GM12872 (cell line): ENCODE data around the gene VCAN.

Source experiments
- CTCF ChIP-seq: IDR thresholded peaks from 3 replicates; pipeline ENCODE4 v1.5.1; 2011; ENCODE audit warnings: low read depth, mild to moderate bottlenecking, low read length, moderate library complexity; ENCODE audit not compliant: insufficient read depth

Gene VCAN

GRCh38 chr5:83524345-83524744 lies 52.8 kb downstream of the VCAN start:
- TF ChIP-seq CTCF: no peak

GRCh38 chr5:83524991-83525390 lies 53.4 kb downstream of the VCAN start:
- TF ChIP-seq CTCF: no peak

GRCh38 chr5:83526289-83526688 lies 54.7 kb downstream of the VCAN start:
- no peak for TF ChIP-seq CTCF

- no peak for TF ChIP-seq CTCF
Observed at GRCh38 chr5:83527221-83527620, 55.7 kb downstream of the VCAN start.

- no peak for TF ChIP-seq CTCF
Observed at GRCh38 chr5:83527722-83528438, 56.3 kb downstream of the VCAN start.

- no peak for TF ChIP-seq CTCF
Observed at GRCh38 chr5:83528439-83528769, 56.9 kb downstream of the VCAN start.

GRCh38 chr5:83530193-83530592 lies 58.6 kb downstream of the VCAN start:
- TF ChIP-seq CTCF: no peak
